GM23338 (cell line): ENCODE data around the gene KBTBD12. TPM values are rescaled to one million over a fixed set of nuclear protein-coding genes. Genes with fewer than 3 reads are reported as not detected.

Experiments
- ATAC-seq: fragments of 200-7000 bp; cut with Tn5 transposase; 3 replicates; pipeline ENCODE4 v1.9.1; 2020
- DNase-seq: peaks from one replicate; pipeline ENCODE4 v3.0.0-alpha.2; 2015; ENCODE audit warnings: low spot score
- H2AFZ ChIP-seq: fragments of 200-600 bp; sonication (generic); 2 replicates; pipeline ENCODE4 v1.8.0; 2016; ENCODE audit warnings: antibody characterized with exemption, mild to moderate bottlenecking, moderate library complexity
- H3F3A ChIP-seq: fragments of 200-600 bp; sonication (generic); replicated peaks from 2 replicates; pipeline ENCODE4 v1.8.0; 2017; ENCODE audit warnings: antibody characterized with exemption, mixed run types, low read depth
- H3K27ac ChIP-seq: fragments of 200-600 bp; sonication (generic); 2 replicates; pipeline ENCODE4 v1.6.1; 2016; ENCODE audit warnings: low read depth
- H3K27me3 ChIP-seq: fragments of 200-600 bp; sonication (generic); 2 replicates; pipeline ENCODE4 v1.8.0; 2016; ENCODE audit warnings: mild to moderate bottlenecking, mixed run types, moderate library complexity; ENCODE audit not compliant: insufficient read depth
- H3K36me3 ChIP-seq: fragments of 200-600 bp; sonication (generic); 2 replicates; pipeline ENCODE4 v1.8.0; 2016; ENCODE audit warnings: mild to moderate bottlenecking; ENCODE audit not compliant: insufficient read depth
- H3K4me1 ChIP-seq: fragments of 200-600 bp; sonication (generic); 2 replicates; pipeline ENCODE4 v1.8.0; 2016; ENCODE audit warnings: mild to moderate bottlenecking, moderate library complexity; ENCODE audit not compliant: insufficient read depth
- H3K4me2 ChIP-seq: fragments of 200-600 bp; sonication (generic); 2 replicates; pipeline ENCODE4 v1.7.1; 2017; ENCODE audit warnings: mixed run types
- H3K4me3 ChIP-seq: fragments of 200-600 bp; sonication (generic); 2 replicates; pipeline ENCODE4 v1.6.1; 2016; ENCODE audit warnings: mixed run types
- H3K79me2 ChIP-seq: fragments of 200-600 bp; sonication (generic); replicated peaks from 2 replicates; pipeline ENCODE4 v1.8.0; 2017; ENCODE audit warnings: mild to moderate bottlenecking; ENCODE audit not compliant: insufficient read depth
- H3K9me2 ChIP-seq: fragments of 200-600 bp; sonication (generic); 2 replicates; pipeline ENCODE4 v1.8.0; 2017; ENCODE audit not compliant: insufficient read depth
- H4K20me1 ChIP-seq: fragments of 200-600 bp; sonication (generic); replicated peaks from 2 replicates; pipeline ENCODE4 v1.8.0; 2017; ENCODE audit warnings: mild to moderate bottlenecking; ENCODE audit not compliant: insufficient read depth
- H3K27ac Mint-ChIP-seq: 2 replicates; pipeline ENCODE4 v1.8.0; 2020; ENCODE audit warnings: inconsistent platforms, mild to moderate bottlenecking, moderate library complexity, mixed read lengths
- H3K27me3 Mint-ChIP-seq: 3 replicates; pipeline ENCODE4 v1.8.0; 2022; ENCODE audit warnings: low read depth, mild to moderate bottlenecking, moderate library complexity, mixed read lengths, inconsistent platforms; ENCODE audit not compliant: insufficient read depth, poor library complexity
- H3K36me3 Mint-ChIP-seq: 3 replicates; pipeline ENCODE4 v1.8.0; 2021; ENCODE audit warnings: low read depth, mild to moderate bottlenecking, inconsistent platforms, moderate library complexity, mixed read lengths
- H3K4me1 Mint-ChIP-seq: 3 replicates; pipeline ENCODE4 v1.8.0; 2020; ENCODE audit warnings: mild to moderate bottlenecking, inconsistent platforms, mixed read lengths
- H3K4me3 Mint-ChIP-seq: 3 replicates; pipeline ENCODE4 v1.8.0; 2021; ENCODE audit warnings: moderate library complexity, mild to moderate bottlenecking, inconsistent platforms, mixed read lengths
- H3K9me3 Mint-ChIP-seq: 3 replicates; pipeline ENCODE4 v1.8.0; 2020; ENCODE audit warnings: moderate library complexity, mild to moderate bottlenecking, inconsistent platforms, mixed read lengths
- CREB1 ChIP-seq: fragments of 250-450 bp; sonication (Bioruptor Pico); IDR thresholded peaks from 2 replicates; pipeline ENCODE4 v1.5.0; 2020; ENCODE audit warnings: low read depth, mild to moderate bottlenecking, moderate library complexity
- ETS1 ChIP-seq: IDR thresholded peaks from 2 replicates; pipeline ENCODE4 v1.6.1; 2016; ENCODE audit warnings: antibody characterized with exemption
- EZH2 ChIP-seq: fragments of 200-600 bp; sonication (generic); IDR thresholded peaks from one replicate; pipeline ENCODE4 v1.8.0; 2017; ENCODE audit warnings: antibody characterized with exemption, mild to moderate bottlenecking, low read depth; ENCODE audit not compliant: unreplicated experiment
- JUNB ChIP-seq: IDR thresholded peaks from one replicate; pipeline ENCODE4 v1.6.1; 2016; ENCODE audit warnings: antibody characterized with exemption; ENCODE audit not compliant: unreplicated experiment
- REST ChIP-seq: IDR thresholded peaks from one replicate; pipeline ENCODE4 v1.6.1; 2018; ENCODE audit warnings: antibody characterized with exemption; ENCODE audit not compliant: unreplicated experiment
- STAT1 ChIP-seq: IDR thresholded peaks from one replicate; pipeline ENCODE4 v1.6.1; 2016; ENCODE audit warnings: antibody characterized with exemption; ENCODE audit not compliant: unreplicated experiment
- ZNF331 ChIP-seq: fragments of 250-450 bp; sonication (Bioruptor Pico); IDR thresholded peaks from 2 replicates; pipeline ENCODE4 v1.5.0; 2020; ENCODE audit warnings: low read depth, mild to moderate bottlenecking, moderate library complexity
- ZNF462 ChIP-seq: fragments of 250-450 bp; sonication (Bioruptor Pico); IDR thresholded peaks from 2 replicates; pipeline ENCODE4 v1.5.0; 2020; ENCODE audit warnings: mild to moderate bottlenecking, moderate library complexity
- polyA plus RNA-seq: library from polyadenylated mRNA; unstranded; fragments of >200 nt; fragmentation: Nextera tagmentation; extraction: Ambion mirVana; gene quantifications from 2 replicates; pipeline ENCODE4 v1.2.1, GENCODE V29; 2016
- total RNA-seq: library from RNA; depleted of rRNA; stranded (reverse); fragments of >200 nt; shearing (Covaris generic); gene quantifications from 2 replicates; pipeline ENCODE4 v1.2.3, GENCODE V29; 2014

KBTBD12 gene
- total and polyA plus RNA-seq, 2 experiments from 2014 or later = 0.53 to 0.69 TPM

GRCh38 chr3:127992127-127992526 is 77.1 kb downstream of the KBTBD12 start (continued):
- TF ChIP-seq ZNF462 (CRISPR knock-in tag) (no peak), ZNF331 (no peak), REST (no peak)

DNA sequence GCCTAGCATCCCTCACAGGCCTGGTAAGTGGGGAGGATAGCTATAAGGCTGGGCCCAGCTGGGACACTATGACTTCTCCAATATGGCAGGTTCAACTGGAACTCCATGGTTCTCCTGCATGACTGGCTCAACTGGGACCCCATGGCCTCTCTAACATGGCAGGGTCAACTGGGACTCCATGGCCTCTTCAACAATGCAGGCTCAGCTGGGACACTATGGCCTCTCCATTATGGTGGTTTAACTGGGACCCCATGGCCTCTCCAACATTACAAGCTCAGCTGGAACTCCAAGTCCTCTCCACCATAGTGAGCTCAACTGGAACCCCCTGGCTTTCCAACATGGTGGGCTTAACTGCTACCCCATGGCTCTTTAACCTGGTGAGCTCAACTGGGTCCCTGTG is 79.0 kb downstream of the KBTBD12 start:
- H3K79me2 ChIP-seq = no peaks in the 10 kb centered on the region
- H2AFZ ChIP-seq = no peak overlapping the region
- no peaks in the 10 kb centered on the region for H4K20me1 ChIP-seq
- peaks cover 19% of the 10 kb centered on the region for H3K27me3 Mint-ChIP-seq
- peaks cover 7% of the 10 kb centered on the region; the same call in 1 of the 2 replicates for H3K9me2 ChIP-seq
- ATAC-seq = no peak
- no peak overlapping the region for H3K27ac Mint-ChIP-seq
- no peak overlapping the region for H3K27ac ChIP-seq
- no peak overlapping the region for H3K4me3 Mint-ChIP-seq
- H3F3A ChIP-seq = no peaks in the 10 kb centered on the region
- no peaks in the 10 kb centered on the region for H3K4me1 ChIP-seq
- H3K36me3 ChIP-seq = no peaks in the 10 kb centered on the region
- H3K9me3 Mint-ChIP-seq = no peaks in the 10 kb centered on the region
- H3K4me1 Mint-ChIP-seq = peaks cover 5% of the 10 kb centered on the region; the same call in 1 of the 3 replicates
- no peak for DNase-seq
- no peaks in the 10 kb centered on the region for H3K36me3 Mint-ChIP-seq
- peaks cover 7% of the 10 kb centered on the region; the same call in 1 of the 2 replicates for H3K27me3 ChIP-seq
- H3K4me3 ChIP-seq = no peak overlapping the region
- no peak overlapping the region for H3K4me2 ChIP-seq
- no peak for TF ChIP-seq EZH2
- TF ChIP-seq STAT1 = no peak
- no peak for TF ChIP-seq JUNB
- no peak for TF ChIP-seq ETS1
- TF ChIP-seq CREB1 = no peak
